ENCODE results near the gene ADAMTS3. TPM values are rescaled to one million over a fixed set of nuclear protein-coding genes. Genes with fewer than 3 reads are reported as not detected.

The ADAMTS3 gene
- total and polyA plus RNA-seq, 2 experiments from 2014 or later: 1.2 to 3.7 TPM

- no peak overlapping the region for H3K4me3 ChIP-seq
- Mint-ChIP-seq H3K4me1 (no peaks in the 10 kb centered on the region), H3K4me3 (no peak overlapping the region), H3K27ac (no peak overlapping the region), H3K9me3 (no peaks in the 10 kb centered on the region), H3K36me3 (ENCODE audit: low read depth) (no peaks in the 10 kb centered on the region), H3K27me3 (ENCODE audit: insufficient read depth, low read depth, poor library complexity) (no peaks in the 10 kb centered on the region)
- DNase-seq (ENCODE audit: low spot score): no peak
- no peaks in the 10 kb centered on the region for H3K4me1 ChIP-seq (ENCODE audit: insufficient read depth)
- no peaks in the 10 kb centered on the region for H3K9me2 ChIP-seq (ENCODE audit: insufficient read depth)
- H4K20me1 ChIP-seq (replicated peaks; ENCODE audit: insufficient read depth): no peaks in the 10 kb centered on the region
- no peaks in the 10 kb centered on the region for H3K27me3 ChIP-seq (ENCODE audit: insufficient read depth)
- no peaks in the 10 kb centered on the region for H3K36me3 ChIP-seq (ENCODE audit: insufficient read depth)
- no peak overlapping the region for H3K4me2 ChIP-seq
- TF ChIP-seq ZNF331 (CRISPR knock-in tag; IDR thresholded peaks at IDR 0.05; ENCODE audit: low read depth) (no peak), POLR2AphosphoS5 (IDR thresholded peaks at IDR 0.05; ENCODE audit: low read depth) (no peak), CREB1 (CRISPR knock-in tag; IDR thresholded peaks at IDR 0.05; ENCODE audit: low read depth) (no peak), ZNF462 (CRISPR knock-in tag; IDR thresholded peaks at IDR 0.05) (no peak), STAT1 (IDR thresholded peaks at IDR 0.05; ENCODE audit: unreplicated experiment) (no peak), EZH2phosphoT487 (IDR thresholded peaks at IDR 0.05; ENCODE audit: unreplicated experiment) (no peak), ETS1 (IDR thresholded peaks at IDR 0.05) (no peak), EZH2 (IDR thresholded peaks at IDR 0.05; ENCODE audit: low read depth, unreplicated experiment) (no peak)
- no peak for ATAC-seq
- no peak overlapping the region for H2AFZ ChIP-seq
- no peak overlapping the region for H3K27ac ChIP-seq (ENCODE audit: low read depth)
- no peaks in the 10 kb centered on the region for H3F3A ChIP-seq (replicated peaks; ENCODE audit: low read depth)
- H3K79me2 ChIP-seq (replicated peaks; ENCODE audit: insufficient read depth): no peaks in the 10 kb centered on the region
Measured at GRCh38 chr4:72446353-72447055, 122.5 kb downstream of the ADAMTS3 start.
